Activated CD8-positive, alpha-beta memory T cell treated with anti-CD3 and anti-CD28 coated beads, Interleukin-2, amount 50 U/mL, for 1 hour (primary cell): ENCODE results near the gene TXNRD2.

Experiments used
- DNase-seq: peaks from one replicate; pipeline ENCODE4 v3.0.0-alpha.2; 2020; ENCODE audit errors: extremely low read depth

TXNRD2 gene

GRCh38 chr22:19941365-19942082, at the start of gene TXNRD2, which contains the start of gene COMT:
TXNRD2 (minus strand) TSS chr22:19941818; CDS start chr22:19941803, 15 bp downstream.
COMT (plus strand) TSS chr22:19941772; CDS start chr22:19962527, 20,755 bp downstream.
- DNase-seq: peak; percentile 21

- no peak for DNase-seq
Measured at GRCh38 chr22:19991395-19991644, 49.7 kb upstream of the TXNRD2 start.

GRCh38 chr22:19990609-19991394, 49.2 kb upstream of the TXNRD2 start:
- no peak for DNase-seq

GRCh38 chr22:19990188-19990587, 48.6 kb upstream of the TXNRD2 start:
- DNase-seq: no peak

GRCh38 chr22:19989725-19990067, 48.1 kb upstream of the TXNRD2 start:
- no peak for DNase-seq

GRCh38 chr22:19988965-19989724, 47.5 kb upstream of the TXNRD2 start:
- no peak for DNase-seq

GRCh38 chr22:19988331-19988808, 46.8 kb upstream of the TXNRD2 start:
- DNase-seq: no peak

- DNase-seq: no peak
Measured at GRCh38 chr22:19987394-19988306, 46.0 kb upstream of the TXNRD2 start.

GRCh38 chr22:19986410-19987341, 45.1 kb upstream of the TXNRD2 start:
- DNase-seq: peak; percentile 21

- no peak for DNase-seq
Measured at GRCh38 chr22:19986011-19986409, 44.4 kb upstream of the TXNRD2 start.

GRCh38 chr22:19984851-19985811, 43.5 kb upstream of the TXNRD2 start:
- no peak for DNase-seq

- no peak for DNase-seq
Measured at GRCh38 chr22:19984201-19984753, 42.7 kb upstream of the TXNRD2 start.

- no peak for DNase-seq
Measured at GRCh38 chr22:19983741-19984140, 42.1 kb upstream of the TXNRD2 start.

- DNase-seq: no peak
Measured at GRCh38 chr22:19982991-19983578, 41.5 kb upstream of the TXNRD2 start.

- DNase-seq: no peak
Measured at GRCh38 chr22:19981961-19982920, 40.6 kb upstream of the TXNRD2 start.

GRCh38 chr22:19981171-19981960, 39.7 kb upstream of the TXNRD2 start:
- no peak for DNase-seq
